Keratinocyte (primary cell): ENCODE results near the gene STK11.
A peak's percentile ranks its signal among the peaks of the same experiment; 100 is the strongest.

Source experiments
- CTCF ChIP-seq, 3 experiments: IDR thresholded peaks in 1 of 3; conservative IDR thresholded peaks in 1 of 3; optimal IDR thresholded peaks in 1 of 3; 2 replicates in 2 of 3; 3 replicates in 1 of 3; pipeline versions ENCODE3 to v1.5.1; 2011; ENCODE audit warnings: low read length in 3 of 3, mild to moderate bottlenecking in 3 of 3, moderate library complexity in 2 of 3, control low read depth in 1 of 3, inconsistent platforms in 1 of 3; ENCODE audit not compliant: insufficient read depth in 2 of 3; ENCODE audit errors: extremely low read depth in 1 of 3
- EZH2 ChIP-seq: IDR thresholded peaks from one replicate; pipeline ENCODE4 v1.6.1; 2012; ENCODE audit warnings: inconsistent platforms, mild to moderate bottlenecking, low read length, moderate library complexity

- TF ChIP-seq CTCF (optimal IDR thresholded peaks at IDR 0.05 in 1 of 3, IDR thresholded peaks at IDR 0.05 in 1 of 3, conservative IDR thresholded peaks at IDR 0.05 in 1 of 3; ENCODE audit: extremely low read depth in 1 of 3, insufficient read depth in 2 of 3, low read length in 3 of 3) (peak in 1 of 3 experiments; percentile 22), EZH2 (no peak)
Observed at GRCh38 chr19:1252821-1253513, 47.4 kb downstream of the STK11 start.
